SK-N-SH (cell line): ENCODE measurements around the gene CAMK2N1. TPM values are rescaled to one million over a fixed set of nuclear protein-coding genes. Genes with fewer than 3 reads are reported as not detected.

Source experiments
- CTCF ChIA-PET: fragments of 300-600, 350-600 bp; formaldehyde crosslinking; extraction: SDS; loops from one replicate; lab custom pipeline; 2021; lab: Yijun Ruan, JAX
- POLR2A ChIA-PET: fragments of 350-600 bp; sonication (Branson Sonifier 250); formaldehyde crosslinking; extraction: SDS; loops from one replicate; lab custom pipeline; 2020; ENCODE audit warnings: antibody characterized with exemption, inconsistent platforms; lab: Yijun Ruan, JAX
- DNase-seq: peaks from one replicate; pipeline ENCODE4 v3.0.0; 2012
- H2AFZ ChIP-seq: fragments of 200-600 bp; sonication (generic); 2 replicates; pipeline ENCODE4 v1.8.1; 2016; ENCODE audit warnings: antibody characterized with exemption, mild to moderate bottlenecking, low read depth
- H3F3A ChIP-seq: fragments of 200-600 bp; sonication (generic); replicated peaks from 2 replicates; pipeline ENCODE3; 2016; ENCODE audit warnings: antibody characterized with exemption, mild to moderate bottlenecking; ENCODE audit not compliant: insufficient read depth
- H3K27ac ChIP-seq, 2 experiments: fragments of 200-500 bp in 1 of 2; fragments of 200-600 bp in 1 of 2; sonication (Bioruptor generic) in 1 of 2; sonication (generic), shearing (Covaris generic) in 1 of 2; 2 replicates each; pipeline versions ENCODE4 v1.5.1 to v1.6.1; 2014 to 2016; ENCODE audit warnings: low read depth in 2 of 2, inconsistent platforms in 1 of 2, low read length in 1 of 2, mild to moderate bottlenecking in 1 of 2, mixed read lengths in 1 of 2
- H3K27me3 ChIP-seq: fragments of 200-600 bp; sonication (generic), shearing (Covaris generic); 2 replicates; pipeline ENCODE4 v1.6.1; 2016; ENCODE audit warnings: mixed run types; ENCODE audit not compliant: insufficient read depth
- H3K36me3 ChIP-seq, 2 experiments: fragments of 200-500 bp in 1 of 2; fragments of 200-600 bp in 1 of 2; sonication (Bioruptor generic) in 1 of 2; sonication (generic) in 1 of 2; replicated peaks in 1 of 2; 2 replicates each; pipeline versions ENCODE3 to v1.5.1; 2014 to 2016; ENCODE audit warnings: low read length in 1 of 2, mild to moderate bottlenecking in 1 of 2; ENCODE audit not compliant: insufficient read depth in 2 of 2, control insufficient read depth in 1 of 2
- H3K4me1 ChIP-seq, 2 experiments: fragments of 200-500 bp in 1 of 2; fragments of 200-600 bp in 1 of 2; sonication (Bioruptor generic) in 1 of 2; sonication (generic), shearing (Covaris generic) in 1 of 2; 2 replicates each; pipeline versions ENCODE4 v1.5.1 to v1.6.1; 2014 to 2016; ENCODE audit warnings: low read depth in 1 of 2, low read length in 1 of 2, mixed run types in 1 of 2; ENCODE audit not compliant: insufficient read depth in 2 of 2, control insufficient read depth in 1 of 2
- H3K4me2 ChIP-seq: fragments of 200-600 bp; sonication (generic), shearing (Covaris generic); 2 replicates; pipeline ENCODE4 v1.6.1; 2017; ENCODE audit warnings: mixed run types
- H3K4me3 ChIP-seq, 2 experiments: fragments of 200-500 bp in 1 of 2; fragments of 200-600 bp in 1 of 2; sonication (Bioruptor generic) in 1 of 2; sonication (generic), shearing (Covaris generic) in 1 of 2; 2 replicates each; pipeline versions ENCODE4 v1.5.1 to v1.8.1; 2014 to 2016; ENCODE audit warnings: low read depth in 2 of 2, inconsistent platforms in 1 of 2, low read length in 1 of 2, mild to moderate bottlenecking in 1 of 2, mixed read lengths in 1 of 2, moderate library complexity in 1 of 2
- H3K79me2 ChIP-seq: fragments of 200-600 bp; sonication (generic); 2 replicates; pipeline ENCODE4 v1.8.1; 2017; ENCODE audit warnings: mild to moderate bottlenecking; ENCODE audit not compliant: insufficient read depth
- H3K9ac ChIP-seq: fragments of 200-600 bp; sonication (generic); 2 replicates; pipeline ENCODE4 v1.6.1; 2017; ENCODE audit warnings: mixed run types
- H3K9me2 ChIP-seq: fragments of 200-600 bp; sonication (generic); 2 replicates; pipeline ENCODE4 v1.6.1; 2017; ENCODE audit warnings: mixed run types
- H3K9me3 ChIP-seq: fragments of 200-600 bp; sonication (generic); 2 replicates; pipeline ENCODE4 v1.6.1; 2017; ENCODE audit warnings: mixed run types, mild to moderate bottlenecking, moderate library complexity
- H4K20me1 ChIP-seq: fragments of 200-600 bp; sonication (generic); 2 replicates; pipeline ENCODE4 v1.6.1; 2017; ENCODE audit warnings: mild to moderate bottlenecking, mixed run types; ENCODE audit not compliant: insufficient read depth
- CHD2 ChIP-seq: fragments of 150-350 bp; IDR thresholded peaks from 2 replicates; pipeline ENCODE4 v1.6.1; 2018; ENCODE audit warnings: low read length; ENCODE audit not compliant: partially characterized antibody
- ELF1 ChIP-seq: IDR thresholded peaks from 2 replicates; pipeline ENCODE4 v1.4.0; 2012
- FOSL2 ChIP-seq: IDR thresholded peaks from 2 replicates; pipeline ENCODE4 v1.4.0; 2012; ENCODE audit warnings: low read depth, mild to moderate bottlenecking, moderate library complexity, borderline replicate concordance
- FOXM1 ChIP-seq: IDR thresholded peaks from 2 replicates; pipeline ENCODE4 v1.4.0; 2012; ENCODE audit warnings: low read depth, mild to moderate bottlenecking
- JUND ChIP-seq: IDR thresholded peaks from 2 replicates; pipeline ENCODE4 v1.4.0; 2012
- MEF2A ChIP-seq: IDR thresholded peaks from 2 replicates; pipeline ENCODE4 v1.4.0; 2012; ENCODE audit warnings: low read depth, borderline replicate concordance
- MXI1 ChIP-seq: IDR thresholded peaks from 2 replicates; pipeline ENCODE4 v1.6.1; 2012; ENCODE audit warnings: mild to moderate bottlenecking, low read depth, low read length, improper control_type of control experiment
- RFX5 ChIP-seq: IDR thresholded peaks from 2 replicates; pipeline ENCODE4 v1.6.1; 2012; ENCODE audit warnings: mild to moderate bottlenecking, improper control_type of control experiment, low read length
- RXRA ChIP-seq: IDR thresholded peaks from 2 replicates; pipeline ENCODE4 v1.4.0; 2012; ENCODE audit warnings: low read depth, mild to moderate bottlenecking, borderline replicate concordance
- TAF1 ChIP-seq: IDR thresholded peaks from 2 replicates; pipeline ENCODE4 v1.6.1; 2012; ENCODE audit warnings: low read depth, mild to moderate bottlenecking, low read length, moderate library complexity, borderline replicate concordance
- TCF12 ChIP-seq: IDR thresholded peaks from 2 replicates; pipeline ENCODE4 v1.4.0; 2012
- USF2 ChIP-seq: fragments of 150-350 bp; IDR thresholded peaks from 2 replicates; pipeline ENCODE4 v1.6.1; 2017; ENCODE audit warnings: antibody characterized with exemption, low read length, low read depth, borderline replicate concordance
- WGBS: methylation state at CpG from one replicate; pipeline ENCODE4 v1.1.6; 2017; ENCODE audit warnings: low lambda C conversion rate; 5-methylcytosine and 5-hydroxymethylcytosine counted together
- polyA plus RNA-seq, 3 experiments: library from polyadenylated mRNA; depleted of rRNA; stranded (reverse); fragments of >200 nt; gene quantifications; 2 replicates each; pipeline ENCODE4 v1.2.3, GENCODE V29; 2012

The CAMK2N1 gene
- polyA plus RNA-seq, 1 of the 3 experiments (the other 2 are of a cell fraction) = 5.3 TPM

- no peaks in the 10 kb centered on the region for H3K27me3 ChIP-seq
- no peak for DNase-seq
- POLR2A ChIA-PET = no interaction called here
Measured at GRCh38 chr1:20480243-20480944, 5.6 kb downstream of the CAMK2N1 start.

GRCh38 chr1:20479840-20480239 lies 6.2 kb downstream of the CAMK2N1 start:
- DNase-seq = no peak
- H3K27me3 ChIP-seq = no peaks in the 10 kb centered on the region
- H3K4me2 ChIP-seq = no peak overlapping the region
- H4K20me1 ChIP-seq = no peaks in the 10 kb centered on the region
- no peak for TF ChIP-seq FOSL2
- peaks cover 0 to 68% of the 10 kb centered on the region in 2 experiments; a peak in 2 of 4 replicates for H3K4me1 ChIP-seq
- no peak overlapping the region for H3K4me3 ChIP-seq
- WGBS = 58% methylated on average over 4 of the region's 4 CpGs
- H3K79me2 ChIP-seq = peaks cover 6% of the 10 kb centered on the region; the same call in 1 of the 2 replicates
- ChIA-PET CTCF (interaction anchor here (1.1 to 11.4 kb wide), 5 partner anchors 11 to 505 kb away, joined by 4 to 148 read pairs (median 13); no protein-coding TSS in a partner anchor), POLR2A (no interaction called here)
- peak overlapping the region in 1 of 2 experiments; percentile 34; a peak in 2 of 4 replicates for H3K27ac ChIP-seq
- no peaks in the 10 kb centered on the region for H3K9me2 ChIP-seq
- H3K9me3 ChIP-seq = no peaks in the 10 kb centered on the region
- no peaks in the 10 kb centered on the region for H3F3A ChIP-seq
- H2AFZ ChIP-seq = no peak overlapping the region
- no peak overlapping the region for H3K9ac ChIP-seq
- H3K36me3 ChIP-seq = no peaks in the 10 kb centered on the region

More at GRCh38 chr1:20480243-20480944, 5.6 kb downstream of the CAMK2N1 start:
- no peaks in the 10 kb centered on the region for H3K9me2 ChIP-seq
- H3K27ac ChIP-seq = no peak overlapping the region; a peak in 1 of 4 replicates
- TF ChIP-seq MEF2A (no peak), RFX5 (no peak), USF2 (no peak), TCF12 (no peak), FOXM1 (no peak), RXRA (no peak), CHD2 (no peak), MXI1 (no peak), JUND (no peak), ELF1 (no peak), TAF1 (no peak)
- H3K9ac ChIP-seq = no peak overlapping the region
- 69% methylated on average over 10 of the region's 10 CpGs for WGBS
- H3K9me3 ChIP-seq = no peaks in the 10 kb centered on the region
- peaks cover 8% of the 10 kb centered on the region; the same call in 1 of the 2 replicates for H3K79me2 ChIP-seq
- CTCF ChIA-PET = interaction anchor here (1.2 to 11.4 kb wide), 6 partner anchors 41 to 268 kb away, joined by 4 to 148 read pairs (median 14); no protein-coding TSS in a partner anchor
- no peaks in the 10 kb centered on the region for H3K36me3 ChIP-seq
- no peak overlapping the region for H2AFZ ChIP-seq
- H4K20me1 ChIP-seq = no peaks in the 10 kb centered on the region
- H3K4me3 ChIP-seq = no peak overlapping the region
- H3K4me1 ChIP-seq = peaks cover 0 to 63% of the 10 kb centered on the region in 2 experiments; a peak in 2 of 4 replicates
- H3F3A ChIP-seq = no peaks in the 10 kb centered on the region
- H3K4me2 ChIP-seq = no peak overlapping the region
